Measurements from ENCODE around the gene CCDC106. TPM values are rescaled to one million over a fixed set of nuclear protein-coding genes. Genes with fewer than 3 reads are reported as not detected.
A peak's percentile ranks its signal among the peaks of the same experiment; 100 is the strongest.

CCDC106 gene
- polyA plus RNA-seq, 1 donor (not counting 4 experiments of a cell fraction or from before 2014, with no cell fraction given), result 3.1 TPM

DNA sequence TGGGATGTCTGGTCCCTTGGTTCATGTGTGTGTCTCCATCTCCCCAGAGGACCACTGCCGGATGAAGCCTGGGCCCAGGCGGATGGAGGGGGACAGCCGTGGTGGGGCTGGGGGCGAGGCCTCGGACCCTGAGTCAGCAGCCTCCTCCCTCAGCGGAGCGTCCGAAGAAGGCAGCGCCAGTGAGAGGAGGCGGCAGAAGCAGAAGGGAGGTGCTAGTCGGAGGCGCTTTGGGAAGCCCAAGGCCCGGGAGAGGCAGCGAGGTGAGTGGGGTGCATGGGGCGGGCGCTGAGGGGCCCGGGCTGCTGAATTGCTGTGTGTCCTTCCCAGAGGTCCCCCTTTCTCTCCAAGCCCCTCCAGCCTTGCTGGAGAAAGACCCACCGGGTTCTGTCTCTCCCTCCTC, 3.2 kb downstream of the CCDC106 start:
- Histone ChIP-seq H3K9me1 (ENCODE audit: control insufficient read depth, extremely low read depth, insufficient read depth, low read length) (no peaks in the 10 kb centered on the region), H3K4me2 (ENCODE audit: control insufficient read depth, extremely low read depth, insufficient read depth, low read depth, low read length) (no peak overlapping the region), H2AFZ (ENCODE audit: control insufficient read depth, low read length) (no peak overlapping the region), H3K9ac (ENCODE audit: control insufficient read depth, extremely low read depth, insufficient read depth, low read length) (no peak overlapping the region), H3K4me1 (ENCODE audit: control insufficient read depth, extremely low read depth, insufficient read depth, low read length) (peaks cover 12% of the 10 kb centered on the region), H3K27ac (ENCODE audit: control insufficient read depth, insufficient read depth, low read length) (no peak overlapping the region), H3K79me2 (ENCODE audit: control insufficient read depth, insufficient read depth, low read length) (peaks cover 14% of the 10 kb centered on the region), H3K9me3 (ENCODE audit: control insufficient read depth, low read depth, low read length) (no peaks in the 10 kb centered on the region), H3K27me3 (ENCODE audit: control insufficient read depth, extremely low read depth, insufficient read depth, low read length) (no peaks in the 10 kb centered on the region), H3K4me3 (ENCODE audit: control insufficient read depth in 2 of 3, extremely low read depth in 1 of 3, insufficient read depth in 2 of 3, low read depth in 1 of 3, low read length in 3 of 3) (no peak overlapping the region), H3K36me3 (ENCODE audit: control insufficient read depth in 2 of 2, extremely low read depth in 1 of 2, insufficient read depth in 2 of 2, low read length in 2 of 2) (peaks cover 3 to 7% of the 10 kb centered on the region in 2 experiments), H4K20me1 (ENCODE audit: control insufficient read depth, extremely low read depth, insufficient read depth, low read length) (no peaks in the 10 kb centered on the region)
- FAIRE-seq, result no peak
- no peak for TF ChIP-seq EZH2 (IDR thresholded peaks at IDR 0.05; ENCODE audit: low read length)
- TF ChIP-seq, protein P1, sequence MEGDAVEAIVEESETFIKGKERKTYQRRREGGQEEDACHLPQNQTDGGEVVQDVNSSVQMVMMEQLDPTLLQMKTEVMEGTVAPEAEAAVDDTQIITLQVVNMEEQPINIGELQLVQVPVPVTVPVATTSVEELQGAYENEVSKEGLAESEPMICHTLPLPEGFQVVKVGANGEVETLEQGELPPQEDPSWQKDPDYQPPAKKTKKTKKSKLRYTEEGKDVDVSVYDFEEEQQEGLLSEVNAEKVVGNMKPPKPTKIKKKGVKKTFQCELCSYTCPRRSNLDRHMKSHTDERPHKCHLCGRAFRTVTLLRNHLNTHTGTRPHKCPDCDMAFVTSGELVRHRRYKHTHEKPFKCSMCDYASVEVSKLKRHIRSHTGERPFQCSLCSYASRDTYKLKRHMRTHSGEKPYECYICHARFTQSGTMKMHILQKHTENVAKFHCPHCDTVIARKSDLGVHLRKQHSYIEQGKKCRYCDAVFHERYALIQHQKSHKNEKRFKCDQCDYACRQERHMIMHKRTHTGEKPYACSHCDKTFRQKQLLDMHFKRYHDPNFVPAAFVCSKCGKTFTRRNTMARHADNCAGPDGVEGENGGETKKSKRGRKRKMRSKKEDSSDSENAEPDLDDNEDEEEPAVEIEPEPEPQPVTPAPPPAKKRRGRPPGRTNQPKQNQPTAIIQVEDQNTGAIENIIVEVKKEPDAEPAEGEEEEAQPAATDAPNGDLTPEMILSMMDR (optimal IDR thresholded peaks at IDR 0.05 in 1 of 3, IDR thresholded peaks at IDR 0.05 in 1 of 3, conservative IDR thresholded peaks at IDR 0.05 in 1 of 3; ENCODE audit: extremely low read depth in 1 of 3, insufficient read depth in 2 of 3, low read length in 3 of 3), result no peak
- dilution Hi-C loops (cut with MboI; ENCODE audit: extremely low pct_ligation_motif_present, low sequenced_read_pairs), result no loop called here
- no peak for DNase-seq (ENCODE audit: low read depth, low spot score)

DNA sequence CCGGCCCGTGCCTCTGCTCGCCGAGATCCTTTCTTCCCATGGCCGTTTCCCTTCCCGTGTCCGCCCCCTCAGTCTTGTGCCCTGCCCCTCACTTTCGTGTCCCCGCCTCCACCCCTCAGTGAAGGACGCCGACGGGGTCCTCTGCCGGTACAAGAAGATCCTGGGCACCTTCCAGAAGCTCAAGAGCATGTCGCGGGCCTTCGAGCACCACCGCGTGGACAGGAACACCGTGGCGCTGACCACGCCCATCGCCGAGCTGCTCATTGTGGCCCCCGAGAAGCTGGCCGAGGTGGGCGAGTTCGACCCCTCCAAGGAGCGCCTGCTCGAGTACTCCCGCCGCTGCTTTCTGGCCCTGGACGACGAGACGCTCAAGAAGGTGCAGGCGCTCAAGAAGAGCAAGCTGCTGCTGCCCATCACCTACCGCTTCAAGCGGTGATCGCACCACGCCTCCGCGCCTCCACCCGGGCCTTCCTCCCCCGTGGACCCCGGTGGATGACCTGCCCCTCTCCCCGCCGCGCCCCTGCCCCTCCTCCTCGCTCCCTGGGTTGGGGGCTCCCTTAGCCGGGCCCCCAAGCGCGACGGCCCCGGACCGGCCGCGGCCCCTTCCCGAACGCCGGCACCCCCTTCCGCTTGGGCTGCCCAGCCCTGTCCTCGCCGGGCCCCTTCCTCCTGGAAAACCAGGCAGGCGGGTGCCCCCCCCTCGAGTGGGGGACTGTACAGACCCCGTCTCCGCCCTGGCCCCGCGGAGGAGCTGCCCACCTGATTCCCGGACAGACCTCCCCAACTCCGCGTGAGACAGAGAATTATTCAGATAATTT, 4.5 kb downstream of the CCDC106 start:
- dilution Hi-C loops (cut with MboI; ENCODE audit: extremely low pct_ligation_motif_present, low sequenced_read_pairs), result no loop called here
- H3K27me3 ChIP-seq (ENCODE audit: control insufficient read depth, extremely low read depth, insufficient read depth, low read length), result no peaks in the 10 kb centered on the region
- H3K9ac ChIP-seq (ENCODE audit: control insufficient read depth, extremely low read depth, insufficient read depth, low read length), result peak overlapping the region; percentile 98
- H3K79me2 ChIP-seq (ENCODE audit: control insufficient read depth, insufficient read depth, low read length), result peaks cover 26% of the 10 kb centered on the region
- no peak overlapping the region for H3K27ac ChIP-seq (ENCODE audit: control insufficient read depth, insufficient read depth, low read length)
- no peak overlapping the region for H3K4me2 ChIP-seq (ENCODE audit: control insufficient read depth, extremely low read depth, insufficient read depth, low read depth, low read length)
- peak overlapping the region in 1 of 3 experiments; percentile 91 for H3K4me3 ChIP-seq (ENCODE audit: control insufficient read depth in 2 of 3, extremely low read depth in 1 of 3, insufficient read depth in 2 of 3, low read depth in 1 of 3, low read length in 3 of 3)
- H3K9me1 ChIP-seq (ENCODE audit: control insufficient read depth, extremely low read depth, insufficient read depth, low read length), result no peaks in the 10 kb centered on the region
- H2AFZ ChIP-seq (ENCODE audit: control insufficient read depth, low read length), result no peak overlapping the region
- peaks cover 11% of the 10 kb centered on the region for H4K20me1 ChIP-seq (ENCODE audit: control insufficient read depth, extremely low read depth, insufficient read depth, low read length)
- TF ChIP-seq, protein P1 (optimal IDR thresholded peaks at IDR 0.05 in 1 of 3, IDR thresholded peaks at IDR 0.05 in 1 of 3, conservative IDR thresholded peaks at IDR 0.05 in 1 of 3; ENCODE audit: extremely low read depth in 1 of 3, insufficient read depth in 2 of 3, low read length in 3 of 3), result no peak
- H3K9me3 ChIP-seq (ENCODE audit: control insufficient read depth, low read depth, low read length), result no peaks in the 10 kb centered on the region
- no peak for DNase-seq (ENCODE audit: low read depth, low spot score)
- H3K4me1 ChIP-seq (ENCODE audit: control insufficient read depth, extremely low read depth, insufficient read depth, low read length), result peaks cover 21% of the 10 kb centered on the region
- no peak for FAIRE-seq
- H3K36me3 ChIP-seq (ENCODE audit: control insufficient read depth in 2 of 2, extremely low read depth in 1 of 2, insufficient read depth in 2 of 2, low read length in 2 of 2), result peaks cover 2 to 7% of the 10 kb centered on the region in 2 experiments

All from keratinocyte (primary cell).